Fibroblast of skin of left biceps (primary cell): ENCODE data around the gene ABHD16A.

Experiments used
- DNase-seq, 2 experiments: peaks; one replicate each; pipeline ENCODE4 v3.0.0-alpha.2; 2013; ENCODE audit warnings: low read depth in 2 of 2

ABHD16A gene

DNA sequence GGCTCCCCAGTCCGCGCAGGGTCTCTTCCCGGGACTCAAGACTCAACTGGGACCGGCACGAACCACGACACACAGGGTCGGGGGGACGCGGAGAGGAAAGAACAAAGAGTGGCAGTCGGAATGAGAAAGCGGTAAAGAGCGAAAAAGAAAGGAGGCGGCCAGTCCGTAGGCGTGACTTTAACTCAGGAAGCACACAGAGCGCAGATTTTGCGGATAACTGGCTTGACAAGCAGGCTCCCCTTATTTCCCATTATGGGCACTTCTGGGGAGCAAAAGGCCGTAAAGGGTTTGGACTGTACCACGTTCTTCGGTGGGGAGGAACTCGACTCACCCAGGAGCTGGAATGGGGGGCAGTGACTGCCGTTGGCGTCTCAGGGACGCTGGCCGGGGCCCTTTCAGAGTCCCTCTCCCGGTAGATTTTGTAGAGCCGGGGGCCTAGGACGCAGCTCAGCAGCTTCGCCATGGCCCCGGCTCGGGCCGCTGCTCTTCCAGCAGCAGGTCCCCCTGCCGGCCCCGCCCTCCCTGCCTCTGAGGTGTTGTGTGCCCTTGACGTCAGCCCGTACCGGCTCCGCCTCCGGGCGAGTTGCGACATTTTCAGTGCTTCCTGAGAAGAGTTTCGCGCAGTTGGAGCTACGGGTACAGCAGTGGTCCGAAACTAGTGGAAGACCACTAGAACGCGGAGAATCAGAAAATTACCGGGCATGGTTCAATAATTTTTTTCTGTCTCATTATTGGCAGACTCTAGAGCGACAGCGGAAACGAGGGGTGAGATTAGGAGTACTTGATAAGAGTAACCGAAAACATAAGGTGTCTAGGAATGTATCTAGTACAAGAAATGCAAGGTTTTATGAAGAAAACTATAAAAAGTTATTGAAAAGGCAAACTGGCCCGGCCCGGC, at the start of gene ABHD16A:
TSS of gene ABHD16A (minus strand) at position 506 of the 898 bp plus-strand sequence. CDS start at position 463, 43 bp downstream.
- peak; percentile 94 to 95 for DNase-seq

DNA sequence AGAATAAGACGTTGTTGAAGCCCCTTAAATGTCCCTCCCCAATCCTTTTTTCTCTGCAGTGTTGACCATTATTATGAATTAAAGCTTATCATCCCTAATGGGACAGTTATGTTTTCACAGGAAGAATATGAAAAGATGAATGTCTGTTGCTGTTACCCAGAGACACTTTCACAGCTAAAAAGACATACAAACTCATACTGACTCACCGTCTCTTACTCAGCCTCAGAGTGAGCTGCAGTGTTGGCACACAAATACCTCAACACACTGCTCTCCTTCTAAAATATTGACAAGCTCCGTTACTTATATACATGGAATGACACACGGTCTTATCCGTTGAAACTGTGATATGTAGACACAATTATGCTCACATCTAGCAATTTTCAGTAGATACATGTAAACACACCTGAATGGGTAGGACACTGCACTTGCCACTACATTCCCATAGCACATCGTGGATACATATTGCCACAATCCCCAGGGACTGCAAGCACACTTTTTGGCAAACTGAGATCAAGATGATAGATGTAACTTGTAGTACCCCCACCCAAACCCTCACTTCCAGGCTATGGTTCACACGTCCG, 49.7 kb upstream of the ABHD16A start:
- DNase-seq, result no peak

GRCh38 chr6:31750411-31751022, 47.4 kb upstream of the ABHD16A start:
- no peak for DNase-seq

- no peak for DNase-seq
Measured at GRCh38 chr6:31749301-31750036, 46.3 kb upstream of the ABHD16A start.

DNA sequence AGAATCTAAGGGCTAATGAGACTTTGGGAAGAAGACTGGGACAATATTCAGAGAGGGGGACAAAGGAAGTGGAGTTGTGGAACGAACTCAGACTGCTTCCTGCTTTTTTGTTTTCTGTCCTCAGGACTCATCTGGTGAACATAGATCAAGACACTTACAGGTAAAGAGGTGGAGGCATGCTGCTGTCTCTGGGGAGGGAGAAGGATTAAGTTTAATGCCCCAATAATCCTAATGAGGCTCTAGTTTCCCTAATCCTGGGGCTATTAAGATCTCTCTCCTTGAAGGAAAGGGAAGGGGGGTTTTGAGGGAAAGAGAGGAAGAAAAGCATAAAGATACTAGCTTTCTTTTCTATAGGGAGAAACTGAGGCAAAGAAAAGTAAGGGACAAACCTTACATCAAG, 41.3 kb upstream of the ABHD16A start:
- no peak for DNase-seq

DNA sequence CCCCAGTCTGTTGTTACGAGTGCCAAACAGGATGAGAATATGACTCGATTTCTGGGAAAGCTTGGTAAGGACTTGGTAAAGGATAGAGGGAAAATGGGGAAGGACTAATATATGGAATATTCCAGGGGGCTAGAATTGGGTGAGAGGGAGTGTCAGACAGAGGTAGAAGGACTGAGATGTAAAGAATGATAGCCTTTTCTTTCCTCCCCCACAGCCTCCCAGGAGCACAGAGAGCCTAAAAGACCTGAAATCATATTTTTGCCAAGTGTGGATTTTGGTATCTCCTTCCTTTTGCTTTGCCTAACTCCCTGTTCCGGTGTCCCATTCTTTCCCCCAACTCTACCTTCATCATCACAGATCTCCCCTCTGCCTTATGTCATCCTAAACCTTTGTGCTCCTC, 39.8 kb upstream of the ABHD16A start:
- DNase-seq, result no peak

DNA sequence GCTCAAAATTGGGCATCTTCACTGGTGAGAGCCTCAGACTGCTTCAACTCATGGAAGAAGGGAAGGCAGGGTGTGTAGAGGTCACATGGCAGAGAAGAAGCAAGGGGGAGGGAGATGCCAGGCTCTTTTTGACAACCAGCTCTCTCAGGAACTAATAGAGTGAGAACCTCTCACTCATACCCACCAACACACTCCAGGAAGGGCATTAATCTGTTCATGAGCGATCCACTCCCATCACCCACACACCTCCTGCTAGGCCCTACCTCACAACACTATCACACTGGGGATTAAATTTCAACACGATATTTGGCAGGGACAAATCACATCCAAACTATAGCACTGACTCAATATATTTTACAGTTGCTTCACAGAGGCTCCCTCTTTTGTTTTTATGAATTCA, 38.7 kb upstream of the ABHD16A start:
- DNase-seq, result no peak

- DNase-seq, result no peak
Measured at GRCh38 chr6:31740397-31741223, 37.5 kb upstream of the ABHD16A start.

DNA sequence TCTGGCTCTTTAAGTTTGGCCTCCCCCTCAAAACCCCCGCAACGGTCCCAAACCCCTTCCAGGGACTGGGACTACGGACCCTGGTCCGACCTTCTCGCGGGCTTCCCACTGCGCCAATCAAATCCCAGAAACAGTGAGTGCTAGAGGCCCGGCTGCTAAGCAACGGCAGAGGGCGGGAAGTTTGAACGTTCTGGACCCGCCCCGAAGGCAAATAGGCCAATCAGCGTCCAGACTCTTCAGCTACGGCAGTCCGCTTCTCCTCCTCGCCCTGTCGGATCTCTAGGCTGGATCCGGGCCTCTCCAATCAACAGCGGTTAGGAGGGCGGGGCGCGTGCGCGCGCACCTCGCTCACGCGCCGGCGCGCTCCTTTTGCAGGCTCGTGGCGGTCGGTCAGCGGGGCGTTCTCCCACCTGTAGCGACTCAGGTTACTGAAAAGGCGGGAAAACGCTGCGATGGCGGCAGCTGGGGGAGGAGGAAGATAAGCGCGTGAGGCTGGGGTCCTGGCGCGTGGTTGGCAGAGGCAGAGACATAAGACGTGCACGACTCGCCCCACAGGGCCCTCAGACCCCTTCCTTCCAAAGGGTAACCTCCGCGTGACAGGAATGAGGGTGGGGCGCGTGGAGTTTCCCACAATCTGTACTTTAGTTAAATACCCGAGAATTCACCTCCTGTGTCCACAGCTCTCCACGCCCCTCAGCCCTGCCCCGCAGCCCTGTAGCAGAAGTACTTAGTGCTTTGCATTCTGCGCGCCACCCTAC, 36.7 kb upstream of the ABHD16A start, which contains the start of gene MSH5:
TSS of gene MSH5 (plus strand) at position 367 of the 758 bp plus-strand sequence. CDS start 462 bp downstream, outside the sequence.
- DNase-seq, result peak; percentile 96 to 97

DNA sequence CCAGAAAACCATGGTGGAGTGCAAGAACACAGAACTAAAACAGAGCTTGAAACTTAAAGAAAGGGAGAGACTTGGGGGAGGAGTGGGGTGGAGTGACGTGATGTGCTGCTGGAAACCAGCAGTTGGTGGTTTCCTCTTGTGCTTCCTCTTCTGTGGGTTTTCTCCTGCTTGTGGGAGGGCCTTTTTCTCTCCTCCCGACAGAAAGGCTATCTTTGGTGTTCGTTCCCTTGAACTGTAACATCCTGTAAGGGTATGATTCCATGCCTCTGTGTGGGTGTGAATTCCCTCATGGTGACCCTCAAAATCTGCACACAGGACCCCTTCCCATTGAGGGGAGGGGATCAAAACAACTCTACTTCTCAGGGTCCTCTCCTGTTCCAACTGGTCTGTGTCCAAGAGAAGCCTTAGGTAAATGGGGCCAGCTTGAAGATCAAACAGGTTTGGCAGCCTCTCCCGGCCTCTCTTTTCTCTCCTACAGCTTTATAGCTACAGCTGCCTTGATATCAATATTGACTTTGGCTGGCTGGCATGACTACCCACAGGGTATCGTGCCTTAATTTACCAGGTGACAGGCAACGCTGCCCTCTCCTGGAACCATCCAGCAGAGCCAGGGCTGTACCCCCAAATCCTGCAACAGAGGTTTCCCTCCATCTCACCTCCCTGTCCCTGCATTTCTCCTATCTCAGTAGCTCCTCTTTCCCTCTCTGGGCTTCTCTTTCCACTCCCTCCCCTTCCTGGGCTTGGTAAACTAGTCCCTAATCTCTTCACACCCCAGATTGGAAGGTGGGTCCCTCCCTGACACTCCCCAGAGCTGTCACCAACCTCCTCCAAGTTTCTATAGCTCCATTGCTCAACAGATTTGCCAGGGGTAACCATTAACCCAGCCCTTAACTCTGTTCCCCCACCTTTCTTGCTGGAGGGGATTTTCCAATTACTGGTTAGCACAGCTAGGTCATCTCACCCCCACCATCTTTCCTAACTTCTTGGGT, 35.2 kb upstream of the ABHD16A start:
- peak in 1 of 2 experiments; percentile 36 for DNase-seq

DNA sequence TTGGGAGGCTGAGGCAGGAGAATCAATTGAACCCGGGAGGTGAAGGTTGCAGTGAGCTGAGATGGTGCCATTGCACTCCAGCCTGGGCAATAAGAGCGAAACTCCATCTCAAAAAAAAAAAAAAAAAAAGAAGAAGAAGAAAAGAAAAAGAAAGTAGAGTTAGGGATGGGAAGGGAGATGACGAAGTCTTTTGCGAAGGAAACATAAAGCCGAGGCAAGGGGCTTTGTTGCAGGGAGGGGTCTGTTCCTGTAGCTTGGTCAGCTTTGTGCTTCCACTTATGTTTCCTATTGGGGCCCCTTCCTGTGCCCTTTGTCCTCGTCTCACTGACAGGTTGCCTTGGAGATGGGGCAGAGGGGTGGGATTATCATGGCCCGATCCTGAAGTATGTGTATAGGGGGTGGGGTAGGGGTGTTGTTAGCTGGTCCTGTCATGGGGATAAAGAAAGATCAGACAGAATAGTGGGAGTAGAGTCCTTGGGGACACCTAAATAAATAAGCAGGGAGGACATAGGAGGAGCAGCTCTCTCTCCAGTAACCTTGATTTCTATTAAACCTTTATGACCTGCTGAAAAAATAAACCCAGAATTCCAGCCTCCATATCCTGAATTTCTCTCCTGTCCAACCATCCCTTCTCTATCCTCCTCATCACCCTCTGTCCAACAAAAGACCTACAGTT, 34.3 kb upstream of the ABHD16A start:
- no peak for DNase-seq

GRCh38 chr6:31736768-31737314, 33.7 kb upstream of the ABHD16A start:
- DNase-seq, result no peak

GRCh38 chr6:31736021-31736767, 33.1 kb upstream of the ABHD16A start, which contains the start of gene CLIC1:
CLIC1 (minus strand) TSS chr6:31736530; CDS start chr6:31736300, 230 bp downstream.
- DNase-seq, result peak in 1 of 2 experiments; percentile 47

- DNase-seq, result peak in 1 of 2 experiments; percentile 26
Measured at GRCh38 chr6:31734821-31735406, 31.8 kb upstream of the ABHD16A start.

DNA sequence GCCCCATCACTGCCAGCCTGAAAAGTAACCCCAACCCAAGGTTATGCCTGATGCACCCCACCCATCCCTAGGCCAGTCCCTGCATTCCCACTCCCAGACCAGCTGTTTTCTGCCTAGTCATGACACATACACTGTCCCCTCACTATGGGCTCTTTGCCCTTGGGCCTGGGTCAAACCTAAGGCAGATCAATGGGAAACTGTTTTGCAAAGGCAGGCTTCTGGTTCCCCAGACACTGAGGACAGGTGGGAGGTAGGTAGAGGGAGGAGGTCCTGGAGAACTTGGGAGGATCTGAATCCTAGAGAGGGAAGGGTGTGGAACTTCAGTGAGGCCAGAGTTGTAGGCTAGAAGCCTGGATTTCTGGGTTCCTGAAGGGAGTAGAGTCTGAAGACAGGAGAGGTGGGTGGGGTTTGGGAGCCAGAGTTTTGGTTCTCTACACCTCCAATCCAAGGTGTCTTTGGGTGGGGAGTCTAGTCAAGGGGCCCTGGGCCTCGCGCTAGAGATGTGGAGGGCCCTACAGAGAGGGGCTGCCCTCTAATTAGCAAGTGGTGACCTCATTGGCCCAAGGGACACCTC, 31.2 kb upstream of the ABHD16A start:
- DNase-seq, result no peak

DNA sequence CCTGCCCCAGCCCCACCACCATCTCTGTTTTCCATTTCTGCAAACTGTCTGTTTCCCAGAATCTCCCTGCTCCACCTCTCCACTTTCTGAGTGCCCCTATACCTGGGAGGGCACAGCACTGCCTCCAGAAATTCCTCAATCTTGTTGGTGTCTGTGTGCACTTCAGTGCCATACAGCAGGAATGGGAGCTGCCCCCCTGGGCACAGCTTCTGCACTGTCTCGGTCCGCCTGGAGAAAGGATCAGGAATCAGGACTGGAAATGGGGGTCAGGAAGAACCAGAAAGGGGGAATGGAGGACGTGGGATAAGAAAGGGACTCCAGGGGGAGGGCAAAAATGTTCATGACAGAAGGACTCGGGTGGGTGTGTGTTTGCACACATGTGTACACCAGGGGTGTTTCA, 30.6 kb upstream of the ABHD16A start:
- DNase-seq, result no peak
